ENCODE results near the gene PCDHB3.
"Not testable (repeated sequence)": the region's sequence is repeated elsewhere in the genome, so short reads cannot be mapped to it uniquely, and the experiment has no call there.

PCDHB3 gene

GRCh38 chr5:141135718-141136266 lies 35.5 kb downstream of the PCDHB3 start:
- DNase-seq (ENCODE audit: low read depth in 2 of 2) = no peak

- not testable (repeated sequence) for DNase-seq (ENCODE audit: low read depth in 2 of 2)
Observed at GRCh38 chr5:141137346-141137745, 37.1 kb downstream of the PCDHB3 start.

GRCh38 chr5:141149812-141150211 lies 49.5 kb downstream of the PCDHB3 start, which contains the start of gene PCDHB6:
Gene PCDHB6 (plus strand): TSS chr5:141150057. CDS start chr5:141150258, 201 bp downstream.
- no peak for DNase-seq (ENCODE audit: low read depth in 2 of 2)

- no peak for DNase-seq (ENCODE audit: low read depth in 2 of 2)
Observed at GRCh38 chr5:141150224-141150992, 50.1 kb downstream of the PCDHB3 start.

GRCh38 chr5:141150993-141151325 lies 50.7 kb downstream of the PCDHB3 start:
- DNase-seq (ENCODE audit: low read depth in 2 of 2) = no peak

GRCh38 chr5:141151632-141152031 lies 51.4 kb downstream of the PCDHB3 start:
- not testable (repeated sequence) for DNase-seq (ENCODE audit: low read depth in 2 of 2)

GRCh38 chr5:141152096-141152495 lies 51.8 kb downstream of the PCDHB3 start:
- DNase-seq (ENCODE audit: low read depth in 2 of 2) = not testable (repeated sequence)

Measured in stimulated activated CD8-positive, alpha-beta memory T cell treated with anti-CD3 and anti-CD28 coated beads, Interleukin-7, amount 100 ng/mL, for 1 hour (primary cell).